ENCODE results near the gene TASL. TPM values are rescaled to one million over a fixed set of nuclear protein-coding genes. Genes with fewer than 3 reads are reported as not detected.
"Not testable (repeated sequence)": the region's sequence is repeated elsewhere in the genome, so short reads cannot be mapped to it uniquely, and the experiment has no call there.

Gene TASL
- total RNA-seq, 6 experiments from 2014 or later = not detected

- no peaks in the 10 kb centered on the region for H3K36me3 Mint-ChIP-seq (ENCODE audit: low read depth)
- no peak overlapping the region for H3K4me3 Mint-ChIP-seq
- no peaks in the 10 kb centered on the region for H3K27me3 Mint-ChIP-seq (ENCODE audit: insufficient read depth)
- TF ChIP-seq CTCF (IDR thresholded peaks at IDR 0.05) = no peak
- no peaks in the 10 kb centered on the region for H3K9me3 Mint-ChIP-seq
- no peak overlapping the region for H3K27ac Mint-ChIP-seq
- DNase-seq = no peak
- H3K4me1 Mint-ChIP-seq (ENCODE audit: low read depth) = no peaks in the 10 kb centered on the region
These were observed 29.6 kb upstream of the TASL start for GRCh38 chrX:30607155-30607554.

- not testable (repeated sequence) for DNase-seq; H3K4me1 Mint-ChIP-seq (ENCODE audit: low read depth); H3K36me3 Mint-ChIP-seq (ENCODE audit: low read depth); H3K27me3 Mint-ChIP-seq (ENCODE audit: insufficient read depth); H3K27ac Mint-ChIP-seq; H3K4me3 Mint-ChIP-seq; H3K9me3 Mint-ChIP-seq
These were observed 23.0 kb upstream of the TASL start for GRCh38 chrX:30600269-30601176.

- no peak for DNase-seq
- no peak overlapping the region for H3K4me3 Mint-ChIP-seq
- H3K4me1 Mint-ChIP-seq (ENCODE audit: low read depth) = no peaks in the 10 kb centered on the region
- H3K9me3 Mint-ChIP-seq = no peaks in the 10 kb centered on the region
- H3K27me3 Mint-ChIP-seq (ENCODE audit: insufficient read depth) = no peaks in the 10 kb centered on the region
- no peaks in the 10 kb centered on the region for H3K36me3 Mint-ChIP-seq (ENCODE audit: low read depth)
- H3K27ac Mint-ChIP-seq = no peak overlapping the region
- TF ChIP-seq CTCF (IDR thresholded peaks at IDR 0.05) = no peak
These were observed 19.8 kb upstream of the TASL start for GRCh38 chrX:30597216-30598012.

GRCh38 chrX:30593440-30594200, 16.1 kb upstream of the TASL start:
- no peak for TF ChIP-seq CTCF (IDR thresholded peaks at IDR 0.05)
- H3K9me3 Mint-ChIP-seq = no peaks in the 10 kb centered on the region
- H3K4me3 Mint-ChIP-seq = no peak overlapping the region
- H3K36me3 Mint-ChIP-seq (ENCODE audit: low read depth) = no peaks in the 10 kb centered on the region
- H3K4me1 Mint-ChIP-seq (ENCODE audit: low read depth) = no peaks in the 10 kb centered on the region
- DNase-seq = no peak
- H3K27me3 Mint-ChIP-seq (ENCODE audit: insufficient read depth) = no peaks in the 10 kb centered on the region
- H3K27ac Mint-ChIP-seq = no peak overlapping the region

GRCh38 chrX:30592831-30593230, 15.3 kb upstream of the TASL start:
- TF ChIP-seq CTCF (IDR thresholded peaks at IDR 0.05) = no peak
- H3K4me3 Mint-ChIP-seq = no peak overlapping the region
- no peaks in the 10 kb centered on the region for H3K27me3 Mint-ChIP-seq (ENCODE audit: insufficient read depth)
- H3K9me3 Mint-ChIP-seq = no peaks in the 10 kb centered on the region
- no peak overlapping the region for H3K27ac Mint-ChIP-seq
- no peak for DNase-seq
- no peaks in the 10 kb centered on the region for H3K4me1 Mint-ChIP-seq (ENCODE audit: low read depth)
- no peaks in the 10 kb centered on the region for H3K36me3 Mint-ChIP-seq (ENCODE audit: low read depth)
